ENCODE measurements around the gene AGTRAP.

AGTRAP gene

DNA sequence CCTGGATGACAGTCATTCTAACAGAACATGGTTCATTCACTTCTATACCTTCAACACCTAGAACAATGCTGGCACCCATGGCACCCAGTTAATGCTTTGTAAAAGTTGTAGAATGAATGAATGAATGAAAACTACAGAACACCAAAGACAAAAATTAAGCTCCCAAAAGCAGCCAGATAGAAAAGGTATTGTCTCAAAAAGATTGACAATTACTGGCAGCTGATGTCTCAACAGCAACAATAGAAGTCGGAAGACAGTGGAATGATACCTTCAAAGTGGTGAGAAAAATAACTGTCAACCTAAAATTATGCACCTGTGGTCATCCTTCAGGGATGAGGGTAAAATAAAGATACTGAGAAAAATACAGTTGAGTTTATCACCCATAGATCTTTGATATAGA, 21.1 kb downstream of the AGTRAP start:
- in situ Hi-C loops (cut with MboI; ENCODE audit: low sequenced_read_pairs) = no loop called here

DNA sequence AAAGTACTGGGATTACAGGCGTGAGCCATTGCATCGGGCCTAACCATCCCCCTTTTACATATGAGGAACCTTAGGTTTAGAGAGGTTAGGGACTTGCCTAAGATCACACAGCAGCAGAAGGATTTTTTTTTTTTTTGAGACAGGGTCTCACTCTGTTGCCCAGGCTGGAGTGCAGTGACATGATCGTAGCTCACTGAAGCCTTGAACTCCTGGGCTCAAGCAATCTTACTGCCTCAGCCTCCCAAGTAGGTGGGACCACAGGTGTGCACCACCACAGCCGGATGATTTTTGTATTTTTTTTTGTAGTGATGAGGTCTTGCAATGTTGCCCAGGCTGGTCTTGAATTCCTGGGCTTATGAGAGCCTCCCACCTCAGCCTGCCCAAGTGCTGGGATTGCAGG, 23.9 kb downstream of the AGTRAP start:
- in situ Hi-C loops (cut with MboI; ENCODE audit: low sequenced_read_pairs) = no loop called here

DNA sequence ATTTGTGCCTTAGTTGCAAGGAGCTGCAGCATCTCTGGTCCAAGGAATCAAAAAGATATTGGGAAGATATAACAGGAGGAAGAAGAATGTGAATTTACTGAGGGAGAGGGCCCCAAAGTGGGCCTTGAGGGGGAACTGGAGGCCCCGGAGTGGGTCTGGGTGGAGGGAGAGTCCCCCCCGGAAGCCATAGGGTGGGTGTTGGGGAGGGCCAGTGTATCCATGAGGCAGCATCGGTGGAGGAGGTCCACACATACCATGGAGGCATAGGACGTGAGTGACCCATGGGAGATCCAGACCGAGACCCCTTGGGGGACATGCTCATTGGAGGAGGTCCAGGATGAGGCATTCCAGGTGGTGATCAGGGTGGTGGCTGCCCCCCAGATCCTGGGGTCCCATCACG, 25.3 kb downstream of the AGTRAP start:
- in situ Hi-C loops (cut with MboI; ENCODE audit: low sequenced_read_pairs) = no loop called here

DNA sequence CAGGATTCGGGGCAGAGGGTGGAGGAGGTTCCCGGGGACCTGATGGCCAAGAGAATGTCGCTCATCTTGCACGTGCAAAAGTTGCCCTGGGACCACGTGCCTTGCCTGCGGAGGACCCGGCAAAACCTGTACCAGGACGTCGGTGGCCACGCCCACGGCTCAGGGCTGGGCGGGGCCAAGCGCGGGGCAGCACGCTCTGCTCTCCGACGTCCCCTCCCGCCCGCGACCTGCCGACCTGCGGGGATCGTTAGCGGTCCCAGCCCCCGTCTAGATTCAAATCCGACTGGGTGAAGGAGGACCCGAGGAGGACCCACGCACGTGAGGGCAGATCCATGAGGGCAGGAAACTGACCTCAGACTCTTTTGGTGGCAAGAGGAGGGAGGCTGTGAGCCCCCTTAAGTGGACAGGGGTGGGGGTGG, 26.1 kb downstream of the AGTRAP start, which contains the start of gene C1orf167:
Gene C1orf167, plus strand, starts transcription at position 206 of the 419 bp plus-strand sequence. CDS start 2,208 bp downstream, outside the sequence.
- in situ Hi-C loops (cut with MboI; ENCODE audit: low sequenced_read_pairs) = no loop called here

DNA sequence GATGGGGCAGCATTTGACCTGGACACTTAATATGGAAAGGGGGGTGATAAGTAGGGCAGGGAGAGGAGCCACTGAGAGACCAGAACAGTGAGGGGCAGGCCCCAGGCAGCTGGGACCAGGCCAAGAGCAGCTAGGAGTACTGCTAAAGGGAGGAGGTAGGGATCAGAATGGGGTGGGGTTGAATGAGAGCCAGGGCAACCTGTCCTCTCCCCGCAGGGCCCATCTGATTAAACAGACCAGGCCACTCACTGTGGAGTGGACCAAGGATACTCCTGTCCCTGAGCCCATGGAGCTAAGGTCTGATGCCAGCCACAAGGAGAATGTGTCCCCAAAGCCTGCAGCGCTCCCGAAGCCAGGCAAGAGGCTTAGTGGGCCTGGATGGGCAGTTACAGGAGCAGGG, 28.2 kb downstream of the AGTRAP start:
- in situ Hi-C loops (cut with MboI; ENCODE audit: low sequenced_read_pairs) = no loop called here

DNA sequence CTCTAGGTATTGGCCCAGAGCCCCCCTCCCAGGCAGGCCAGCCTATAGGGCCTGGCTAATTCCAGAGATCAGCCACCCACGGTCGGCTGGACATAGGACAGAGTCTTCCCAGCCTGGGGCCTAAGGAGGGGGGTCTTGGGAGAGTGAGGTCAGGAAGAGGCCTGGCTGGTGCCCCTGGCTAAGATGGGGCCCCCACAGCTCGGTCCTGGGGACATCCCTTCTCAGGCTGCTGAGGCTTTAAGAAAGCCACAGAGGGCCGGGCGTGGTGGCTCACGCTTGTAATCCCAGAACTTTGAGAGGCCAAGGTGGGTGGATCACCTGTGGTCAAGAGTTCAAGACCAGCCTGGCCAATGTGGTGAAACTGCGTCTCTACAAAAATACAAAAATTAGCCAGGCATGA, 28.6 kb downstream of the AGTRAP start:
- in situ Hi-C loops (cut with MboI; ENCODE audit: low sequenced_read_pairs) = no loop called here

DNA sequence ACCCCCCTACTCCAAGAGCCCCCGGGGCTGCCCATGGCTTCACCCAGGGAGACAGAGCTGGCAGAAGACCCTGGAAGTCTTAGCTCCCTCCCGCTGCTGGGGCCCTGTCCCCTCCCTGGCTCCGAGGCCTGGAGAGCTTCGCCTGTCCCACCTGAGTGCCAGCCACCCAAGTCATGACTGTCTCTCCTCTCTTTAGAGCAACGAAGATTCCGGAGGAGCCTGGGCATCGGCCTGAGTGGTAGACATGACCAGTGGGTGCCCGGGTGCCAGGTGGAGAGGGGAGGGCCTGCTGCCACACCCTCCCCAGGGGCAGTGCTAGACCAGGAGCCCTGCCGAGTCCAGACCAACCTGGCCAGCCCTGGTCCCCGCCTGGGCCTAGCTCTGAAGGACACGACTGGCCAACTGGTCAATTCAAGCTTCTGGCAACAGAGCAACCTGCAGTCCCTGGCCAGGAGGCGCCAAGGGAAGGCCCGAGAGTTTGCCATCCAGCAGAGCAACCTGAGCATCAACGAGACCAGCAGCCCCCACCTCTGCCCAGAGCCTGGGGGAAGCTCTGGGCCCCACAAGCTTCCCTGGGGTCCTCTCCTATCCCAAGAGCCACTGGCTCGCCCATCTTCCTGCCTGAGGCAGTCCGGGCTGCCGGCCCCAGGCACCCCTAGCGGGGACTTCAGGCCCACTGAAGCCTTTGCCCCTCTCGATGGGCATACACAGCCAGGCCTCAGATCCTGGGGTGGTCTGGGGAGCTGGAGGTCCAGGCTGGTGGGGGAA, 29.9 kb downstream of the AGTRAP start:
- in situ Hi-C loops (cut with MboI; ENCODE audit: low sequenced_read_pairs) = no loop called here

DNA sequence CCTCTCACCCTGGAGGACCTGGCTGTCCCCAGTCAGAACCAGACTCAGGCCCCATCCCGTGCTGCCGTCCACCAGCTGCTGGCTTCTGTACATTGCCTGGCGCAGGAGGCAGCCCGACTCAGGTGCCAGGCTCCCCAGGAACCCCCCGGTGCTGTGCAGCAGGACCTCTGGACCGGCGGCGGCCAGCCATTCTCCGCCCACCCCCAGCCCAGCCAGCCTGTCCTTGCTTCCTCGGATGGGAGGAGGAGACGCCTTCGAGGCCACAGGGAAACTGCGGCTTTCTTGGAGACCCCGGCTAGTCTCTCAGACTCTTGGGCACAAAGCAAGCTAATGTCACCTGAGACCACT, 30.5 kb downstream of the AGTRAP start:
- in situ Hi-C loops (cut with MboI; ENCODE audit: low sequenced_read_pairs) = no loop called here

DNA sequence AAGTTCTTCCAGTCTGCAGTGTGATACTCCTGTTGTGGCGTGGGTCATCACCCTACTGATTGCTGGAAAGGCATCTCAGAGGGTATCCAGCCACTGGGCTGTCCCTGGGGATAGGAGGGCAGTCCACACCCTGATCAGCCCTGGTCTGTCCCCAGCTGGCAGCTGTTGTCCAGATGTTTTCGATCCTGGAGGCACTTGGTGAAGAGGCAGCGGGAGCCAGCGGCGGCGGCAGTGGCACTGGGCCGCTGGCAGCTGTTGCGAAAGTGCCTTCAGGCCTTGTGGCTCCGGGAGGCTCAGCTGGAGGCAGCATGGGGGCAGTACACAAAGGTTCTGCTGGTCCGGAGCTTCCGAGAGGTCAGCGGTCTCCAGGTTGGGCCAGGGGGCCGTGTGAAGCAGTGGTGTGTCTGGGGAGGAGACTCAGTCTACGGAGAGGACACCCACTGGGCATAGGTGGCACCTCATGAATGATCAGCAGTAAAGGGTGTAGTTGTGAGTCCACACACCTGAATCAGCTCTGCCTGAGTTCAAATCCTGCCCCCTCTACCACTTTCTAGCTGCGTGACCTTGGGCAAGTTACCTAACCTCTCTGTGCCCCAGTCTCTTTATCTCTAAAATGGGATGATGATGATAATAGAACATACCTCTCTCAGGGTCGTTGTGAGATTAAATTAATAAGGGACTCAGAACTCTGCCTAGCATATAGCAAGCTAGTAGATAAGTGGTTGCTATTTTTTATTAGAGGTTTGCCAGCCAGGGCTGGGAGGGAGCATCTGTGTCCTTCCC, 32.2 kb downstream of the AGTRAP start:
- in situ Hi-C loops (cut with MboI; ENCODE audit: low sequenced_read_pairs) = no loop called here

DNA sequence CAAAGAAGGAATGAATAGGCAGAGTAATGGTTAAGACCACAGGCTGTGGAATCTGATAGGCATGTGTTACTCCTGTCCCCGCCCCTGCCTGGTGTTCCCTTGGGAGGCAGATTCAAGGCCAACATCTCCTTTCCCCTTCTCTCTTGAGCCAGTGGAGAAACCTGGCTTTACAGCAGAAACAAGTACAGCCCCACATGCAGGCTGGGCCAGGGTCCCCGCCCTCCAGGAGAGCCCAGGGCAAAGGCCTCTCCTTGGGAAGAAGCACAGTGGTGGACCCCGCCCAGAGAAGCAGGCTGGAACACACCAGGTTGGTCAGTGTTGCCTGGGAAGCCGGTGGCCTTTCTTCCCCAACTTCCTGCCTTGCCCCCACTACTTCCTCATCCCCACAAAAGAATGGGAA, 32.9 kb downstream of the AGTRAP start:
- in situ Hi-C loops (cut with MboI; ENCODE audit: low sequenced_read_pairs) = no loop called here

DNA sequence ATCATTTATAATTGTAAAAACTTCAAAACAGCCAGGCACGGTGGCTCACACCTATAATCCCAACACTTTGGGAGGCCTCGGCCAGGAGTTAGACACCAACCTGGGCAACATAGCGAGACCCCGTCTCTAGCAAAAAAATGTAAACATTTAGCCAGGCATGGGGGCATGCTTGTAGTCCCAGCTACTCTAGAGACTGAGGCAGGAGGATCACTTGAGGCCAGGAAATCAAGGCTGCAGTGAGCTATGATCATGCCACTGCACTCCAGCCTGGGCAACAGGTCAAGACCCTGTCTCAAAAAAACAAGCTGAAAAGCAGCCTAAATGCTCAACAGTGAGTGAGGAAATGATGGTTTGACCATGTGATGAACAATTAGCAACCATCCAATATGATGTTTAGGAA, 33.3 kb downstream of the AGTRAP start:
- in situ Hi-C loops (cut with MboI; ENCODE audit: low sequenced_read_pairs) = no loop called here

DNA sequence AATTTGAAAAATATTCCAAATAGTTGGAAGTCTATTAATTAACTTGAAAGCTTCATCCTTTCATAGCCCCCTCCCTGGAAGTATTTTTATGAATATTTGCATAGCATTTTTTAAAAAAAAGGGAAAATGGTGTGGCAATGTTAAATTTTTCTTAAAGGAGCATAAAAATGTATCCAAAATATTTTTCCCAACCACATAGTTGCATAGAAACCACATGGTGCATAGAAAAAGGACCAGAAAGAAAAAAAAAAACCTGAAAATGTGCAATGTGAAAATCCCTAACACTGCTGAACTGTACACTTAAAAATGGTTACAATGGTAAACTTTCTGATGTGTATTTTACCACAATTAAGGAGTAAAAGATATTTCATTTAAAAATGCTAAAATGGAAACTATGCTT, 34.1 kb downstream of the AGTRAP start:
- in situ Hi-C loops (cut with MboI; ENCODE audit: low sequenced_read_pairs) = no loop called here

DNA sequence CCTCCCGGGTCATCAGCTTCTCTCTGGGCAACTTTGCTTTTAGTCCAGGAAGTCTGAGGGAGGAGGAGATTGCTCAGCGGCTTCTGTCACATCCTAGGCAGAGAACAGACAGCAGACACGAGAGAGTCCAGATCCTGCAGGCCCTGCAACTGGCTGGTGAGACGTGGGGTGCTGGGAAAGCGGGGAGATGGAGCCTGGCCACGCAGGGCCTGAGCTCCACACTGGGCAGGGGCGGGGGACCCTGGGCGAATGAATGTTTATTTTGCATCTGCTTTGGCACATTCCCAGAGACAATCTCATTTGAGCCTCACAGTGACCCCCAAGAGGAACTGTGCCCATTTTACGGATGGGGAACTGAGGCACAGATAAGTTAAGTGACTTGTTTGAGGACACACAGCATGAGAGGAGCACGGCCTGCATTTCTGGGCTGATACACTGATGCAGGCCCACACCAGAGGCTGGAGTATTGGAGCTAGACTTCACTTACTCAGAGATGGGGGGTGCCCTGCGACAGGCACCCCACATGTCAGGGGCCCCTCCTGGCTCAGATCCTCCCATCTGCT, 35.6 kb downstream of the AGTRAP start:
- in situ Hi-C loops (cut with MboI; ENCODE audit: low sequenced_read_pairs) = no loop called here

DNA sequence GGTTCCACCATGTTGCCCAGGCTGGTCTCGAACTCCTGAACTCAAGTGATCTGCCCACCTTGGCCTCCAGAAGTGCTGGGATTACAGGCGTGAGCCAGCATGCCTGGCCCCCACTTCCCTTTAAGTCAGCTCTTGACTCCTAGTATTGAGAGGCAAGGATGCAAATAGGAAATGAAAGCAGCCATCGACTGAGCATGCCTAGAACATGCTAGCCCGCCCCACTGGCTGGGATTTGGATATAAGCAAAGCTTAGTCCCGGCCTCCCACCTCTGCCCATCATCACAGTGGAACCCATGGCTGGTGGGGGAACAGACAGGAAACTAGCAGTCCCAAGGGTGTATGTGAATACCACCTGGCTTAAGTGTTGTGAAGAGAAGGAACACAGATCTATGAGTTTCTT, 36.5 kb downstream of the AGTRAP start:
- in situ Hi-C loops (cut with MboI; ENCODE audit: low sequenced_read_pairs) = no loop called here

DNA sequence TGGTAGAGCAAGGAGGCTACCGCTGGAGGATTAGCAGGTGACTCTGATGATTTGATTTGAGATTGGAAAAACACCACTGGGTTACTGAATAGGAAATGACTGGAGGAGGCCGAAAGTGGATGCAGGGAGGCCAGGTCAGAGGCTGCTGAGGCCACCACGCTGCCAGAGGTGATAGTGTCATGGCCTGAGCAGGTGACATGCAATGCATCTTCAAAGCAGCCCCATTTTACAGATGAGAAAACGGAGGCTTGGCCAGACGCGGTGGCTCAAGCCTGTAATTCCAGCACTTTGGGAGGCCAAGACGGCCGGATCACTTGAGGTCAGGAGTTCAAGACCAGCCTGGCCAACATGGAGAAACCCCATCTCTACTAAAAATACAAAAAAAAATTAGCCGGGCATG, 38.8 kb downstream of the AGTRAP start:
- in situ Hi-C loops (cut with MboI; ENCODE audit: low sequenced_read_pairs) = no loop called here

DNA sequence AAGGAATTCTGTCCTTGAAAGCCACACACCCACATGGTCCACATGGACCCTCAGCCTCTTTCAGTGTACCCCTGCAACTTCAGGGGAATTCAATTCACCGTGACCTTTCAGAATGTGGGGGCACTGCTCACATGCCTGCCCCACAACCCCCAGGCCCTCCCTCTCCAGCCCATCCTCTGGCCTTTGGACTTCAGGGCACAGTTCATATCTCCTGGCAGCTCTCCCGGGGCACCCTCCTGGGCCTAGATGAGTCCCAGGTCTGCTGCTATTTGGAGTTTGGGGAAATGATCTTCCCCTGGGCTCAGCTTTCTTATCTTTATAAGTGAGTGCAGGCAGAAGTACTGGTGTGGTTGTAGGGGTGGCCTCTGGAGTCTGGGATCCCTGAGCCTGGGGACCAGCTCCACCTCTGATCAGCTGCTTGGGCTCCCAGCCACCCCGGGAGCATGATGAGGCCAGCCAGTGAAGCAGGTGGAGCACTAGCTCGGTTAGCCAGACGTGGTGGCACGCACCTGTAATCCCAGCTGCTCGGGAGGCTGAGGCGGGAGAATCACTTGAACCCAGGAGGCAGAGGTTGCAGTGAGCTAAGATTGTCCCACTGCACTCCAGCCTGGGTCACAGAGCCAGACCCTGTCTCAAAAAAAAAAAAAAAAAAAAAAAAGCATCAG, 41.9 kb downstream of the AGTRAP start:
- in situ Hi-C loops (cut with MboI; ENCODE audit: low sequenced_read_pairs) = no loop called here

DNA sequence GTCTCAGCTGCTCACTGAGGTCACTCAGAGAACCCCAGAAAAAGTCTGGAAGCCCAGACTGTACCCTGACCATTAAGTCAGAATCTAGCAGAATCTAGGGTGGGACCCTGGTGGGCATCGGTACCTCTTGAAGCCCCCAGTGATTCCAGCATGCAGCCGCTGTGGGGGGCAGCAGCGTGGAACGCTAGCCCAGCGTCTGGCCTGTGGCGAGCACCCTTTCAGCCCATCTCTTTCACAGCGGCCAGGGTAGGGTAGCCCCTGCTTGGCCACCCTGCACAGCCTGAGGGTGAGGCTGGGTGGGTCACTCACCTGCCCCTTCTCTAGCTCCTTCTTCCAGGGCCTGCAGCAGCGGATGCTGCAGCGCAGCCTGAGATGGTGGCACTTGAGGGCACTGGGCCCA, 42.4 kb downstream of the AGTRAP start:
- in situ Hi-C loops (cut with MboI; ENCODE audit: low sequenced_read_pairs) = no loop called here

DNA sequence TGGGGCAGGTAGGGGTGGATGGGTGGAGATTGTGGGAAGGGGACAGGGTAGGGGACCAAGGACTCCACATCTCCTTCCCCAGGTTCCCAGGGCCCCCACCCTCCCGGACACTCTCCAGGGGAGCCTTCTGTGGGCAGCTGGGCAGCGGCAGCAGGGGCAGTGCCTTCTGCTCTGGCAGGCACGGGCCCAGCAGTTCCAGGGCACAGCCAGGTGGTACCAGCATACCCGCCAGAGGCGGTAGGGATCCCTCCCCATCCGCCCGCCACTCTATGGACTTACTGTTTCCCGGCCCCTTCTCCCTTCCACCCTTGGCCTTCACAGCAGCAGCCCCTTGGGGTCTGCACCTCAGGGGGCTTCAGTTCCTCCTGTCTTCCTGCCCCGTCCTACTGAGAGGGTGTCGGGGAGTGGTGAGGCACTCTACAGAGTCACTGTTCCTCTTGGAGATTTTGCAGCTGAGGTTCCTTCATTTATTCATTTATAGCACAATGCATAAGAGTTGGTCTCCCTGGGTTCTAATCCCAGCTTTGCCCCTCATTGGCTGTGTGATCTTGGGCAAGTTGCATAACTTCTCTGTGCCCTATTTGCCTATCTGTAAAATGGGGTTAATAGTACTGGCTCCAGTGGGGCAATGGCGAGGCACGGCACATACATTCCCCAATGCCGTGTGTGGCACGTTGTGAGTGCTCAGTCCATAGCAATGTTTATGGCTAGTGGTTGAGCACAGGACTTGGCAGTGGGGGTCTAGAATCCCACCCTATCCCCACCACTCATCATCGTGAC, 43.1 kb downstream of the AGTRAP start:
- in situ Hi-C loops (cut with MboI; ENCODE audit: low sequenced_read_pairs) = no loop called here

DNA sequence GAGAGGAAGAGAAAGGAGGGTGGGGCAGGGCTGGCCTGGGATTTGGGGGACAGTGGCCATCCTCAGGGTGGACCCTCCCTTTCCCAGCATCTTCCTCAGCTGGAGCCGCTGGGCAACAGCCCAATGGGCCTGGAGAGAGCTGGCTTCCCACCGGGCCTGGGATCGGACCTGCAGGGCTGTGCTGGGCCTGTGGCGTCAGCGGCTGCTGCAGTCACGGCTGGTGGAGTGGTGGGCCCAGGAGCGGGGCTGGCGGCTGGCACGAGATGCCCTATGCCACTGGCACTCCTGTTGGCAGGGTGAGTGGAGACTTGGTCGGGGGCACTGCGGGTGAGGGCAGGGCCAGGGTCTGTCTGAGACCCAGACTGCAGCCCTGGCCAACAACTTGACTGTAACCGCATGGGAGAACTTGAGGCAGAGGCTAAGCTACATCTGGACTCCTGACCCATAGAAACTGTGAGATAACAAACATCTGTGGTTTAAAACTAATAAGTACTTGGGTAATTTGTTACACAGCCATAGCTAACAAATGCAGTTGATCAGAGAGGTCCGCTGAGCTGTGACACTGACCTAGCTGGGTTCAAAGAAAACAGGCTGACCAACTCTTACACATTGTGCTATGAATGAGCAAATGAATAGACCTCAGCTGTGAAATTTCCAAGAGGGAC, 43.9 kb downstream of the AGTRAP start:
- in situ Hi-C loops (cut with MboI; ENCODE audit: low sequenced_read_pairs) = no loop called here
